CD4-positive, alpha-beta T cell (primary cell): ENCODE results near the gene RBMS1. TPM values are rescaled to one million over a fixed set of nuclear protein-coding genes. Genes with fewer than 3 reads are reported as not detected.

Experiments used
- ATAC-seq: fragments of 200-7000 bp; cut with Tn5 transposase; one replicate; pipeline ENCODE4 v1.10.0; 2022; ENCODE audit warnings: mild to moderate bottlenecking; ENCODE audit not compliant: poor library complexity
- CTCF ChIA-PET: fragments of 350-600 bp; sonication (Branson Sonifier 250); formaldehyde crosslinking; loops from one replicate; lab custom pipeline; 2021; ENCODE audit warnings: antibody characterized with exemption, inconsistent platforms; lab: Charles Lee
- POLR2A ChIA-PET: fragments of 350-600 bp; sonication (Branson Sonifier 250); formaldehyde crosslinking; loops from one replicate; lab custom pipeline; 2021; ENCODE audit warnings: antibody characterized with exemption, inconsistent platforms; lab: Charles Lee
- DNase-seq, 14 experiments: peaks; one replicate each; pipeline ENCODE4 v3.0.0-alpha.2; 2013 to 2020; ENCODE audit warnings: mixed read lengths in 2 of 14
- H3K27ac ChIP-seq, 2 donors: one replicate each; pipeline versions ENCODE4 v1.5.1 to v1.7.0; 2013; ENCODE audit warnings: low read length in 2 of 2, low read depth in 1 of 2, mild to moderate bottlenecking in 1 of 2
- H3K27me3 ChIP-seq, 2 experiments: 1 replicate in 1 of 2; 2 replicates in 1 of 2; pipeline versions ENCODE4 v1.6.1 to v1.7.0; 2013; ENCODE audit warnings: low read length in 2 of 2, control low read depth in 1 of 2, mild to moderate bottlenecking in 1 of 2, moderate library complexity in 1 of 2; ENCODE audit not compliant: insufficient read depth in 2 of 2, control insufficient read depth in 1 of 2
- H3K36me3 ChIP-seq: one replicate; pipeline ENCODE4 v1.6.1; 2013; ENCODE audit warnings: low read length, control low read depth; ENCODE audit not compliant: insufficient read depth
- H3K4me1 ChIP-seq: one replicate; pipeline ENCODE4 v1.6.1; 2013; ENCODE audit warnings: low read length, control low read depth; ENCODE audit not compliant: insufficient read depth
- H3K4me3 ChIP-seq: one replicate; pipeline ENCODE4 v1.5.1; 2013; ENCODE audit warnings: mild to moderate bottlenecking, low read length, moderate library complexity
- H3K9me3 ChIP-seq, 2 experiments: 1 replicate in 1 of 2; 2 replicates in 1 of 2; pipeline versions ENCODE4 v1.6.1 to v1.7.0; 2013; ENCODE audit warnings: low read length in 2 of 2, mild to moderate bottlenecking in 2 of 2, control low read depth in 1 of 2, moderate library complexity in 1 of 2; ENCODE audit not compliant: control insufficient read depth in 1 of 2, insufficient read depth in 1 of 2
- H3K27ac Mint-ChIP-seq: one replicate; pipeline ENCODE4 v1.8.0; 2020; ENCODE audit warnings: mixed read lengths
- H3K27me3 Mint-ChIP-seq: one replicate; pipeline ENCODE4 v1.8.0; 2021; ENCODE audit warnings: mixed read lengths
- H3K36me3 Mint-ChIP-seq: one replicate; pipeline ENCODE4 v1.8.0; 2021; ENCODE audit warnings: low read depth, mixed read lengths
- H3K4me1 Mint-ChIP-seq: one replicate; pipeline ENCODE4 v1.8.0; 2021; ENCODE audit warnings: low read depth, mixed read lengths
- H3K4me3 Mint-ChIP-seq: one replicate; pipeline ENCODE4 v1.8.0; 2020; ENCODE audit warnings: mild to moderate bottlenecking, mixed read lengths
- H3K9me3 Mint-ChIP-seq: one replicate; pipeline ENCODE4 v1.8.0; 2020; ENCODE audit warnings: mixed read lengths
- CTCF ChIP-seq: fragments of 200-600 bp; IDR thresholded peaks from one replicate; pipeline ENCODE4 v1.8.0; 2022; ENCODE audit warnings: antibody characterized with exemption, mild to moderate bottlenecking
- intact Hi-C, 2 experiments: fragments of 100-400 bp; cut with DNase I in 1 of 2; cut with micrococcal nuclease in 1 of 2; formaldehyde crosslinking; loops; one replicate each; pipeline versions ENCODE4 v1.15.1 to v1.9.0; 2023 to 2025; cut with DNase I, micrococcal nuclease
- total RNA-seq, 174 experiments: library from RNA in 2 of 174; stranded (reverse) in 2 of 174; gene quantifications; one replicate each; pipeline ENCODE4 v1.2.3 and lab custom pipeline; 2021 to 2026

Gene RBMS1
- total RNA-seq, 2 experiments from 2014 or later = 88.6 to 90.3 TPM

GRCh38 chr2:160256507-160256906 is 237.1 kb downstream of the RBMS1 start:
- ChIA-PET POLR2A (no interaction called here), CTCF (no interaction called here)
- DNase-seq = no peak
- Mint-ChIP-seq H3K4me3 (no peak overlapping the region), H3K4me1 (no peaks in the 10 kb centered on the region), H3K27me3 (no peaks in the 10 kb centered on the region), H3K9me3 (no peaks in the 10 kb centered on the region), H3K36me3 (no peaks in the 10 kb centered on the region), H3K27ac (no peak overlapping the region)
- intact Hi-C loops = loop anchor here in 1 of 2 experiments (10.0 kb wide), 1 partner anchor 808 kb away; no protein-coding TSS in a partner anchor
- H3K9me3 ChIP-seq = peaks cover 0 to 3% of the 10 kb centered on the region in 2 experiments
- ATAC-seq = no peak
- no peaks in the 10 kb centered on the region for H3K36me3 ChIP-seq
- no peaks in the 10 kb centered on the region for H3K4me1 ChIP-seq
- no peaks in the 10 kb centered on the region for H3K27me3 ChIP-seq
- no peak for TF ChIP-seq CTCF
- H3K4me3 ChIP-seq = no peak overlapping the region
- no peak overlapping the region for H3K27ac ChIP-seq

GRCh38 chr2:160255408-160255807 is 238.2 kb downstream of the RBMS1 start:
- Mint-ChIP-seq H3K4me3 (no peak overlapping the region), H3K4me1 (no peaks in the 10 kb centered on the region), H3K36me3 (no peaks in the 10 kb centered on the region), H3K27me3 (no peaks in the 10 kb centered on the region), H3K9me3 (no peaks in the 10 kb centered on the region), H3K27ac (no peak overlapping the region)
- no peak overlapping the region for H3K27ac ChIP-seq
- peaks cover 0 to 3% of the 10 kb centered on the region in 2 experiments for H3K9me3 ChIP-seq
- DNase-seq (no peak), ATAC-seq (no peak)
- H3K4me1 ChIP-seq = no peaks in the 10 kb centered on the region
- CTCF ChIA-PET = interaction anchor here (0.6 kb wide), 2 partner anchors 316 to 739 kb away, joined by 3 to 4 read pairs; no protein-coding TSS in a partner anchor
- intact Hi-C loops = loop anchor here in 1 of 2 experiments (10.0 kb wide), 1 partner anchor 809 kb away; no protein-coding TSS in a partner anchor
- POLR2A ChIA-PET = interaction anchor here (0.6 to 1.1 kb wide), 2 partner anchors 14 to 68 kb away, joined by 3 read pairs; no protein-coding TSS in a partner anchor
- no peak for TF ChIP-seq CTCF
- H3K36me3 ChIP-seq = no peaks in the 10 kb centered on the region
- no peak overlapping the region for H3K4me3 ChIP-seq
- no peaks in the 10 kb centered on the region for H3K27me3 ChIP-seq

- no peaks in the 10 kb centered on the region for H3K4me1 Mint-ChIP-seq
Measured at GRCh38 chr2:160254189-160254762, 239.3 kb downstream of the RBMS1 start.

More at GRCh38 chr2:160254189-160254762, 239.3 kb downstream of the RBMS1 start:
- Mint-ChIP-seq H3K27me3 (no peaks in the 10 kb centered on the region), H3K9me3 (no peaks in the 10 kb centered on the region), H3K4me3 (no peak overlapping the region), H3K36me3 (no peaks in the 10 kb centered on the region), H3K27ac (no peak overlapping the region)
- Histone ChIP-seq H3K27ac (no peak overlapping the region), H3K9me3 (peaks cover 0 to 3% of the 10 kb centered on the region in 2 experiments), H3K36me3 (no peaks in the 10 kb centered on the region), H3K27me3 (no peaks in the 10 kb centered on the region), H3K4me1 (no peaks in the 10 kb centered on the region), H3K4me3 (no peak overlapping the region)
- POLR2A ChIA-PET = interaction anchor here (1.1 kb wide), 1 partner anchor 15 kb away, joined by 3 read pairs; no protein-coding TSS in a partner anchor
- DNase-seq = no peak
- CTCF ChIA-PET = interaction anchor here (3.2 kb wide), 1 partner anchor 740 kb away, joined by 18 read pairs; no protein-coding TSS in a partner anchor
- ATAC-seq = no peak
- TF ChIP-seq CTCF = no peak
- intact Hi-C loops = loop anchor here (5.0 to 10.0 kb wide), 3 partner anchors 663 to 811 kb away; no protein-coding TSS in a partner anchor
